Immature natural killer cell (primary cell): ENCODE results near the gene ATAD3C. TPM values are rescaled to one million over a fixed set of nuclear protein-coding genes. Genes with fewer than 3 reads are reported as not detected.
"Not testable (repeated sequence)": the region's sequence is repeated elsewhere in the genome, so short reads cannot be mapped to it uniquely, and the experiment has no call there.

ENCODE experiments used
- DNase-seq, 3 donors: peaks; one replicate each; pipeline ENCODE4 v3.0.0; 2022; ENCODE audit warnings: mixed read lengths in 1 of 3
- H3K27ac Mint-ChIP-seq, 6 donors: one replicate each; pipeline ENCODE4 v1.8.0; 2020; ENCODE audit warnings: mixed read lengths in 6 of 6, mild to moderate bottlenecking in 5 of 6, inconsistent platforms in 4 of 6, moderate library complexity in 3 of 6
- H3K27me3 Mint-ChIP-seq, 3 donors: one replicate each; pipeline ENCODE4 v1.8.0; 2020 to 2021; ENCODE audit warnings: low read depth in 3 of 3, mild to moderate bottlenecking in 3 of 3, mixed read lengths in 3 of 3, moderate library complexity in 3 of 3, inconsistent platforms in 1 of 3
- H3K36me3 Mint-ChIP-seq, 3 donors: one replicate each; pipeline ENCODE4 v1.8.0; 2020; ENCODE audit warnings: mixed read lengths in 3 of 3, inconsistent platforms in 2 of 3, mild to moderate bottlenecking in 2 of 3
- H3K4me1 Mint-ChIP-seq, 2 donors: one replicate each; pipeline ENCODE4 v1.8.0; 2020; ENCODE audit warnings: inconsistent platforms in 2 of 2, mild to moderate bottlenecking in 2 of 2, mixed read lengths in 2 of 2, moderate library complexity in 1 of 2
- H3K4me3 Mint-ChIP-seq, 5 donors: one replicate each; pipeline ENCODE4 v1.8.0; 2020; ENCODE audit warnings: mild to moderate bottlenecking in 5 of 5, mixed read lengths in 5 of 5, inconsistent platforms in 3 of 5, moderate library complexity in 3 of 5
- H3K9me3 Mint-ChIP-seq, 6 donors: one replicate each; pipeline ENCODE4 v1.8.0; 2020; ENCODE audit warnings: mild to moderate bottlenecking in 6 of 6, mixed read lengths in 6 of 6, inconsistent platforms in 4 of 6, moderate library complexity in 3 of 6
- polyA plus RNA-seq, 3 donors: library from polyadenylated mRNA; unstranded; fragments of 300-500 nt; fragmentation: Illumina TruSeq; gene quantifications; one replicate each; pipeline ENCODE4 v1.2.3, GENCODE V29; 2021

ATAD3C gene
- polyA plus RNA-seq, 3 donors from 2014 or later = 1.5 to 4.0 (median 3.1) TPM

DNA sequence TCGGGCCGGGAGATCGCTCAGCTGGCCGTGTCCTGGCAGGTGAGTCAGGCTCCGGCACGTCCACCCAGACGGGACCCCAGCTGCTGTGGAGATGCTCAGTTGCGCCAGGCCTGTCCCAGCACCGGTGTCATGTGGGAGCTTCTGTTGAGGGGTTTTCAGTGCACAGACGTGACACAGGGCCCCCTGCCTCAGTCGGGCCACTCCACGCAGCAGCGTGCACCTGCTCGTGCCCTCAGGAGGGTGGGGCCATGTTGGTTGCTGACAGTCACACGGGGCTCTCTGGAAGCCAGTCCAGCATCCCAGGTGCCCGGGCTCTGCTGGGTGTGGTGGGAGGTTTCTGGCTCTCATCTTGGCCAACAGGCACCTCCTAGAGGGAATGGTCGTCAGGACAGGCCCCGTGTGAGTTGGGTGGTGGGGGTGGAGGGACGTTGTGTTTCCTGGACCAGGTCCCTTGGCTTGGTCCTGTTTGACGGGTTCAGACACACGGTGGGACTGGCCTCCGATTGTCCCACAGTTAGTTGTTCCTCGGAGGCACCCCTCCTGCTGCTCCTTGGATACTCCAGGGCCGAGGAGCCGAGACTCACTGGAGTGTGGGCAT, 41.2 kb downstream of the ATAD3C start:
- peaks cover 0 to 5% (median 4%) of the 10 kb centered on the region in 6 donors for H3K9me3 Mint-ChIP-seq
- no peak overlapping the region for H3K27ac Mint-ChIP-seq
- H3K36me3 Mint-ChIP-seq = peaks cover 11 to 18% (median 15%) of the 10 kb centered on the region in 3 donors
- H3K4me1 Mint-ChIP-seq = no peaks in the 10 kb centered on the region
- no peak overlapping the region for H3K4me3 Mint-ChIP-seq
- H3K27me3 Mint-ChIP-seq = peaks cover 0 to 1% (median 0%) of the 10 kb centered on the region in 3 donors
- no peak for DNase-seq

DNA sequence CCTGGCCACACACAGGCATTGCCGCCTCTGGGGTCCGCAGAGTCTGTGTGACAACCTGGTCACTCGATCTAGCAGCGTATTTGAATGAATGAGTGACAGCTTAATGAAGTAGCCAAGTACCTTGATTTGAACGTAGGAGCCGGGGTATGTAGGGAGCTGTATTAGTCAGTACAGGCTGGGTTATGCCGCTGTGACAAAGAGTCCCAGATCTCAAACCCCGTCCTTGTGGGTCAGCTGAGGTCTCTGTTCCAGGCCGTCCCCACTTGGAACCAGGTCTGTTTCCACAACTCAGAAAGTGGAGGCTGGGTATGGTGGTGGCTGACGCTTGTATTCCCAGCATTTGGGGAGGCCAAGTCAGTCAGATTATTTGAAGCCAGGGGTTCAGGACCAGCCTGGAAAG, 42.1 kb downstream of the ATAD3C start:
- peaks cover 0 to 5% (median 4%) of the 10 kb centered on the region in 6 donors for H3K9me3 Mint-ChIP-seq
- H3K27me3 Mint-ChIP-seq = peaks cover 0 to 1% (median 0%) of the 10 kb centered on the region in 3 donors
- DNase-seq = no peak
- H3K4me1 Mint-ChIP-seq = no peaks in the 10 kb centered on the region
- peaks cover 11 to 18% (median 15%) of the 10 kb centered on the region in 3 donors for H3K36me3 Mint-ChIP-seq
- H3K27ac Mint-ChIP-seq = no peak overlapping the region
- no peak overlapping the region for H3K4me3 Mint-ChIP-seq

DNA sequence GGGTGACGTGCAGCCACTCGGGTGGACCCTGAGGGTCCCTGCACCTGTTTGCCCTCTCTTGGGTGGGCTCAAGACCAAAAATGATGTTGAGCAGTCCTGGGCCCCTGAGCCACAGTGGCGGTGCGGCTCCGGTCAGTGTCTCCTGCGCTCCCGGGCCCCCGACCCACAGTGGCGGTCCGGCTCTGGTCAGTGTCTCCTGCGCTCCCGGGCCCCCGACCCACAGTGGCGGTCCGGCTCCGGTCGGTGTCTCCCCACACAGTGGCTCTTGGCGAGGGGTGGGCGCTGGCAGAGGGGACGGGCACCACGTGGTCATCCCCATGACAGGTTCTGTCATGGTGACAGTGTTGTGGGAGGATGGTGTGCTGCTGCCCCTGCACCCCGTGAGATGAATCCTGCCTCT, 44.8 kb downstream of the ATAD3C start:
- H3K9me3 Mint-ChIP-seq, H3K27ac Mint-ChIP-seq, H3K27me3 Mint-ChIP-seq: not testable (repeated sequence)

DNA sequence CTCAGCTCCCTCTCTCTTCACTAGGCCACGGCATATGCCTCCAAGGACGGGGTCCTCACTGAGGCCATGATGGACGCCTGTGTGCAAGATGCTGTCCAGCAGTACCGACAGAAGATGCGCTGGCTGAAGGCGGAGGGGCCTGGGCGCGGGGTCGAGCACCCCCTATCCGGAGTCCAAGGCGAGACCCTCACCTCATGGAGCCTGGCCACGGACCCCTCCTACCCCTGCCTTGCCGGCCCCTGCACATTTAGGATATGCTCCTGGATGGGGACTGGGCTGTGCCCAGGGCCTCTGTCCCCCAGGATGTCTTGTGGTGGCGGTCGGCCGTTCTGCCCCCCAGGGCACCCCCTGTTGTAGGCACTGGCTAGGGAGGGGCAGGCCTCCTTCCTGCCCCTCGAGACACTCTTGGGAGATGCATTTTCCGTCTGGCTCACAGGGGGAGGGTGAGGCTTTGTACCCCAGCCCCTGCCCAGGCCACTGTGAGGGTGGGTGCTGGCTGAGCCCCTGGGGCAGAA, 46.0 kb downstream of the ATAD3C start:
- peaks cover 11 to 18% (median 12%) of the 10 kb centered on the region in 3 donors for H3K36me3 Mint-ChIP-seq
- not testable (repeated sequence) for H3K9me3 Mint-ChIP-seq, DNase-seq, H3K27ac Mint-ChIP-seq, H3K4me1 Mint-ChIP-seq, H3K4me3 Mint-ChIP-seq, H3K27me3 Mint-ChIP-seq

More for the DNA sequence above, 44.8 kb downstream of the ATAD3C start:
- peaks cover 11 to 18% (median 15%) of the 10 kb centered on the region in 3 donors for H3K36me3 Mint-ChIP-seq
- not testable (repeated sequence) for DNase-seq, H3K4me1 Mint-ChIP-seq, H3K4me3 Mint-ChIP-seq

DNA sequence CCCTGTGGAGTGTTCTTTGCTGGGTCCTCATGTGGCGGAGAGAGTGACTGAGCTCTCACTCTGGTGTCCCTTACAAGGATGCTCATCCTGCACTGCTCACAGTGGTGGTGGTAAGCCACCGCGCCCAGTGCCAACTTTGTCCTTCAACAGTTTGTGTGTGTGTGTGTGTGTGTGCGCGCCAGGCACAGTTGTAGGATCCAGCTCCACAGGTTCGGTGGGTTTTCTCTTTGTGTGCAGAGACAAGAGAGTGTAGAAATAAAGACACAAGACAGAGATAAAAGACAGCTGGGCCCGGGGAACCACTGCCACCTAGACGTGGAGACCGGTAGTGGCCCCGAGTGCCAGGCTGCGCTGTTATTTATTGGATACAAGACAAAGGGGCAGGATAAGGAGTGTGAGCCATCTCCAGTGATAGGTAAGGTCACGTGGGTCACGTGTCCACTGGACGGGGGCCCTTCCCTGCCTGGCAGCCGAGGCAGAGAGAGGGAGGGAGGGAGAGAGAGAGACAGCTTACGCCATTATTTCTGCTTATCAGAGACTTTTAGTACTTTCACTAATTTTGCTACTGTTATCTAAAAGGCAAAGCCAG, 55.4 kb downstream of the ATAD3C start:
- DNase-seq = peak; percentile 43 to 64 (median 49)
- not testable (repeated sequence) for H3K27me3 Mint-ChIP-seq, H3K9me3 Mint-ChIP-seq, H3K36me3 Mint-ChIP-seq
- Mint-ChIP-seq H3K4me3 (peak overlapping the region; percentile 76 to 96 (median 86)), H3K4me1 (peaks cover 11 to 14% of the 10 kb centered on the region in 2 donors), H3K27ac (peak overlapping the region; percentile 94 to 98 (median 96))

DNA sequence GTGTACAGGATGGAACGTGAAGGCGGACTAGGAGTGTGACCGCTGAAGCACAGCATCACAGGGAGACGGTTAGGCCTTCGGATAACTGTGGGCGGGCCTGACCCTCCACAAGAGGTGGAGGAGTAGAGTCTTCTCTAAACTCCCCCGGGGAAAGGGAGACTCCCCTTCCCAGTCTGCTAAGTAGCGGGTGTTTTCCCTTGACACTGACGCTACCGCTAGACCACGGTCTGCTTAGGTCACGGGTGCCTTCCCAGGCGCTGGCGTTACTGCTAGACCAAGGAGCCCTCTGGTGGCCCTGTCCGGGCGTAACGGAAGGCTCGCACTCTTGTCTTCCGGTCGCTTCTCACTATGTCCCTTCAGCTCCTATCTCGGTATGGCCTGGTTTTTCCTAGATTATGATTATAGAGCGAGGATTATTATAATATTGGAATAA, 55.9 kb downstream of the ATAD3C start:
- H3K36me3 Mint-ChIP-seq, H3K27me3 Mint-ChIP-seq, H3K9me3 Mint-ChIP-seq: not testable (repeated sequence)
- Mint-ChIP-seq H3K4me3 (peak overlapping the region; percentile 76 to 96 (median 86)), H3K4me1 (peaks cover 11 to 14% of the 10 kb centered on the region in 2 donors), H3K27ac (peak overlapping the region; percentile 94 to 98 (median 96))
- DNase-seq = peak; percentile 38 to 39 (median 39)

DNA sequence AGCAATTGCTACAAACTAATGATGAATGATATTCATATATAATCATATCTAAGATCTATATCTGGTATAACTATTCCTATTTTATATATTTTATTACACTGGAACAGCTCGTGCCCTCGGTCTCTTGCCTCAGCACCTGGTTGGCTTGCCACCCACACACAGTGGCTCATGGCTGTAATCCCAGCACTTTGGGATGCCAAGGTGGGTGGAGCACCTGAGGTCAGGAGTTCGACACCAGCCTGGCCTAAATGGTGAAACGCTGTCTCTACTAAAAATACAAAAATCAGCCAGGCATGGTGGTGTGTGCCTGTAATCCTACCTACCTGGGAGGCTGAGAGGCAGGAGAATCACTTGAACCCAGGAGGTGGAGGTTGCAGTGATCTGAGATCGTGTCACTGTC, 56.3 kb downstream of the ATAD3C start:
- not testable (repeated sequence) for DNase-seq, H3K9me3 Mint-ChIP-seq, H3K27me3 Mint-ChIP-seq, H3K36me3 Mint-ChIP-seq
- Mint-ChIP-seq H3K4me3 (peak overlapping the region; percentile 39 to 96 (median 84)), H3K27ac (peak overlapping the region; percentile 94 to 98 (median 96)), H3K4me1 (peaks cover 12 to 17% of the 10 kb centered on the region in 2 donors)

DNA sequence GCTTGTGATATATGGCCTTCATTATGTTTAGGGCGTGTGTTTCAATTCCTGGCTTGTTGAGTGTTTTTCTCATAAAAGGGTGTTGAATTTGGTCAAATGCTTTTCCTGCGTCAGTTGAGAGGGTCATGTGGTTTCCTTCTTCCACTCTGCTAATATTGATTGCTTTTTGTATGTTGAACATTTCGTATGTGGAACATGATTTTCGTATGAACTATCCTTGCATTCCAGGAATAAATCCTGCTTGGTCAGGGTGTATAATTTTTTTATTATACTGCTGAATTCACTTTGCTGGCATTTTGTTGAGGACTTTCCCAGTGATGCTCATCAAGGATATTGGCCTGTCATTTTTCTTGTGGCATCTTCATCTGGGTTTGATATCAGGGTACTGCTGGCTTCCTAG, 57.8 kb downstream of the ATAD3C start:
- peaks cover 5 to 8% (median 7%) of the 10 kb centered on the region in 3 donors for H3K27me3 Mint-ChIP-seq
- H3K36me3 Mint-ChIP-seq = no peaks in the 10 kb centered on the region
- H3K4me1 Mint-ChIP-seq = peaks cover 19 to 23% of the 10 kb centered on the region in 2 donors
- H3K27ac Mint-ChIP-seq = peak overlapping the region in 4 of 6 donors; percentile 23 to 94 (median 54)
- no peaks in the 10 kb centered on the region for H3K9me3 Mint-ChIP-seq
- peak overlapping the region in 1 of 5 donors; percentile 31 for H3K4me3 Mint-ChIP-seq
- DNase-seq = no peak

DNA sequence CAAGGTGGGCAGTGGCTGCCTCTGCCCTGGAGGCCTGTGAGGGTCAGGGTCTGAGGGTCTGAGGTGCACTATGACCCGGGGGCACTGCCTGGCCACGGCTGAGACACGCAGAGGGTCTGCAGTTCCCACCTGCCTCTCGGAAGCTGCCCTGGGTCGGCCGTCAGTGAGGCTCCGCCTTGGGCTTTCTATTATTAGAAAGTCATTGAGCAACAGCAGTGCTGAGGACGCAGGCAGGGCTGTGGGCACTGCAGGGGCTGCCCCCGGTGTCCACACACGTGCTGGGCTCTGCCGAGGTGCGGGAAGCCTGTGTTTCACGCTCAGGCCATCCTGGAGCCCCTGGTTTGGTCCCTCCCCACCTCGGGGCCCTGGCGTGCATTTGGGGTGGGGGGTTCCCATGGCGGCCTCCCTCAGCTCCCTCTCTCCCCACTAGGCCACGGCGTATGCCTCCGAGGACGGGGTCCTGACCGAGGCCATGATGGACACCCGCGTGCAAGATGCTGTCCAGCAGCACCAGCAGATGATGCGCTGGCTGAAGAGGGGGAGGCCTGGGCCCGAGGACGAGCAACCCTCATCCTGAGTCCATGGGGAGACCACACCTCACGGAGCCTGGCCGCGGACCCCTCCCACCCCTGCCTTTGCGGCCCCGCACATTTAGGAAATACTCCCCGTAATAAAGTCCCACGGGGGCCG, 59.4 kb downstream of the ATAD3C start:
- DNase-seq, H3K9me3 Mint-ChIP-seq, H3K4me3 Mint-ChIP-seq, H3K27ac Mint-ChIP-seq, H3K36me3 Mint-ChIP-seq, H3K27me3 Mint-ChIP-seq: not testable (repeated sequence)
- H3K4me1 Mint-ChIP-seq = peaks cover 23 to 25% of the 10 kb centered on the region in 2 donors

DNA sequence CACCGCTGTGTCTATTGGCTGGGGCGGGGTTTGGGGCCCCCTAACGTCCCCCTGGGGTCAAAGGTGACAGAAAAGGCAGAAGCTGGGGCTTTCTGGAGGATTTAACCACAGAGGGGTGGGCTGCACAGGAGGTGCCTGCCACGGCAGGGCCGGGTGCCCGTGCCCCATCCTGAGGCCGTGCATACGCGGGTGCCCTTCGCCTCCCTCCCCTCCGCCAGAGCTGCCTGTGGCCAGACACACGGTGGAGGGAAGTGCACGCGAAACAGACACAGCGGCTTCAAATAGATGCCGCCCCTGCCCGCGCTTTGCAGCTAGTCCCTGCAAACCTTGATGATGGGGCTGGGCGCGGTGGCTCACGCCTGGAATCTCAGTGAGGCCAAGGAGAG, 60.0 kb downstream of the ATAD3C start:
- not testable (repeated sequence) for H3K4me3 Mint-ChIP-seq, H3K36me3 Mint-ChIP-seq, H3K27ac Mint-ChIP-seq, H3K27me3 Mint-ChIP-seq, H3K9me3 Mint-ChIP-seq, DNase-seq
- peaks cover 23 to 25% of the 10 kb centered on the region in 2 donors for H3K4me1 Mint-ChIP-seq

DNA sequence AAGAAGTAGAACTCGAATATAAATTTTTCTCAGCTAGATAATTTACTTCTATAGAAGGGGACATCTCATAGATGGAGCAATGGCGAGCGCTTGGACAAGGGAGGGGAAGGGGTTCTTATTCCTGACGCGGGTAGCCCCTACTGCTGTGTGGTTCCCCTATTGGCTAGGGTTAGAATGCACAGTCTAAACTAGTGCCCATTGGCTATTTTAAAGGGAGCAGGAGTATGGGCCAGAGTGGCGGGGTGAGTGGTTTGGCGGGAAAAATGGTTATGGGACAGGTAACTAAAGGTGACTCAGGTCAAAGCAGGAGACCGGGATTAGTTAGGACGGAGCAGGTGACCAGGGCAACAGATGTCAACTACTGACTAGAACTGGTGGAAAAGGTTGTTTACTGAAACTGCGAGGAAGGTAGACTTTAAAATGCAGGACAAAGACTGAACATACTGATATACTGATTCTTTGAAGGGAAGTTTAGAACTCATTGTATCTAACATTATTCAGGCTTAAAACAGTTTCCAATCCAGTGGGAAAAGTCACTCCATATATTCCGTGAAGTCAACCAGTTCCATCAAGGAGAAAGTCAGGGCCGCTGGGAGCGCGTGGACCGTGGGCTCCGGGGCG, 61.5 kb downstream of the ATAD3C start:
- Mint-ChIP-seq H3K9me3 (no peaks in the 10 kb centered on the region), H3K36me3 (no peaks in the 10 kb centered on the region), H3K27me3 (peaks cover 4 to 7% (median 4%) of the 10 kb centered on the region in 3 donors)

DNA sequence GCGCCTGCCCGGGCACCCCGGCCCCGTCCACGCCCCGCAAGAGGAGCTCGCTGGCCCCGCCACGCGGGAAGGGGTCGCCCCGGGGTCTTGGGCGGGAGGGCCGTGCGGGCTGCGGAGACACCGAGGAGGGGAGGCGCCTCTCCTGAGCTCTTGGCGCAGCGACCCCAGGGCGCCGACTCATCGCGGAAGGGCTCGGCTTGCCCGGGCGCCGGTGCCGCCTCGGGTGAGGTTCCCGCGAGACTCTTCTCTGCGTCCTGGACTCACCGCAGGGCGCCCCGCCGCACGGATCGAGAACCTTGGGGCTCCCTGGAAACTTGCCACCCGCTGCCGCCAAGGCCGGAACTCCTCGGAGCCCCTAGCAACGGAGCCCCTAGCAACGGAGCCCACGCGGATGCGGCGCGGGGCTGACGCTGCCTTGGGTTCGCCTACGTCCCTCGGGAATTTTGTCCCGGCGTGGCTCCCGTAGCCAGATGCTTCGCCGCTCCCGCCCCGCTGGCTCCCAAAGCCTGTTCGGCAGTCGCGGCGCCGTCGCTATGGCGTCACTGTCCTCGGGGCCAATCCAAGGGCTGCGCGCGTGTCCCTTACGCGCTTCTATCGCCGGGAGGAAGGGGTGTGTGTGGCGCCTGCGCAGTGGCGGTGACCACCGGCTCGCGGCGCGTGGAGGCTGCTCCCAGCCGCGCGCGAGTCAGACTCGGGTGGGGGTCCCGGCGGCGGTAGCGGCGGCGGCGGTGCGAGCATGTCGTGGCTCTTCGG, 62.2 kb downstream of the ATAD3C start, which contains the start of gene ATAD3A:
ATAD3A (plus strand) TSS at position 630 of the 753 bp plus-strand sequence; CDS start at position 737, 107 bp downstream.
- Mint-ChIP-seq H3K4me3 (peak within 1 kb of the TSS; percentile 89 to 98 (median 93)), H3K27ac (peak within 1 kb of the TSS; percentile 86 to 97 (median 94)), H3K27me3 (peaks cover 4 to 7% (median 4%) of the 10 kb centered on the region in 3 donors), H3K9me3 (no peaks in the 10 kb centered on the region), H3K36me3 (no peaks in the 10 kb centered on the region), H3K4me1 (peaks cover 9 to 14% of the 10 kb centered on the region in 2 donors)
- peak; percentile 93 to 94 (median 94) for DNase-seq

More for the DNA sequence above, 61.5 kb downstream of the ATAD3C start:
- peaks cover 9 to 14% of the 10 kb centered on the region in 2 donors for H3K4me1 Mint-ChIP-seq
- H3K27ac Mint-ChIP-seq = peak overlapping the region; percentile 86 to 97 (median 94)
- H3K4me3 Mint-ChIP-seq = peak overlapping the region; percentile 88 to 98 (median 93)
- peak in 1 of 3 donors; percentile 6 for DNase-seq

DNA sequence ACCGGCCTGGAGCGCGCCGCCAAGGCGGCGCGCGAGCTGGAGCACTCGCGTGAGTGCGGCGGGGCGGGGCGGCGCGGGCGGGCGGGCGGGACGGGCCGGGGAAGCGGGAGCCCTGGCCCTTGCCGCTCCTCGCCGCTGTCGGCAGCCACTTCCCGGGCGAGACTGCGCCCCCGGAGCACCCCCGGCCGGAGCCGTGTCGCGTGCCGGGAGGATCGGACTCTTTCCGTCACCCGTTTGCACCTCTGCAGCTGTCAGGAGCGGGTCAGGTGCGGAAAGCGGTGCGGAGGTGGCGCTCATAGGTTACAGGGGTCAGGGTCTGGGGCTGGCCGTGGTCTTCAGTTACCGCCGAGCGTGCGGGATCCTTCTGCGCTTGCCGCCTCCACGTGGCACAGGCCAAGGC, 62.9 kb downstream of the ATAD3C start:
- H3K27me3 Mint-ChIP-seq, H3K36me3 Mint-ChIP-seq, H3K9me3 Mint-ChIP-seq: not testable (repeated sequence)
- Mint-ChIP-seq H3K4me1 (peaks cover 9 to 14% of the 10 kb centered on the region in 2 donors), H3K27ac (peak overlapping the region in 2 of 6 donors; percentile 45 to 61), H3K4me3 (peak overlapping the region in 4 of 5 donors; percentile 60 to 67 (median 64))
- DNase-seq = peak in 2 of 3 donors; percentile 39 to 48
